ENCODE measurements around the gene RPL4. TPM values are rescaled to one million over a fixed set of nuclear protein-coding genes. Genes with fewer than 3 reads are reported as not detected.

The RPL4 gene
- total and polyA plus RNA-seq, 2 of the 8 experiments (the other 6 are each of a cell fraction or from before 2014, with no cell fraction given), result 3,950 to 3,973 TPM

- TF ChIP-seq SAP30 (IDR thresholded peaks at IDR 0.05; ENCODE audit: insufficient read depth, insufficient replicate concordance, low read length), result no peak
- TF ChIP-seq GTF2F1 (IDR thresholded peaks at IDR 0.05; ENCODE audit: borderline replicate concordance, low read depth, low read length), result no peak
- no peak for TF ChIP-seq HDAC2 (IDR thresholded peaks at IDR 0.05; ENCODE audit: borderline replicate concordance in 1 of 2, low read depth in 2 of 2, low read length in 2 of 2)
Measured at GRCh38 chr15:66452971-66453580, 51.6 kb downstream of the RPL4 start (continued).
